HG03045 (cell line): ENCODE measurements around the gene RHOT1.
"Not testable (repeated sequence)": the region's sequence is repeated elsewhere in the genome, so short reads cannot be mapped to it uniquely, and the experiment has no call there.

Experiments used
- ATAC-seq: cut with Tn5 transposase; IDR thresholded peaks from one replicate; pipeline ENCODE4 v1.9.1; 2021; ENCODE audit warnings: mild to moderate bottlenecking, moderate library complexity; ENCODE audit not compliant: unreplicated experiment

The RHOT1 gene

GRCh38 chr17:32142038-32142856, at the start of gene RHOT1:
TSS of gene RHOT1 (plus strand) at chr17:32142502. CDS start at chr17:32142693, 191 bp downstream.
- ATAC-seq, result peak; percentile 79

DNA sequence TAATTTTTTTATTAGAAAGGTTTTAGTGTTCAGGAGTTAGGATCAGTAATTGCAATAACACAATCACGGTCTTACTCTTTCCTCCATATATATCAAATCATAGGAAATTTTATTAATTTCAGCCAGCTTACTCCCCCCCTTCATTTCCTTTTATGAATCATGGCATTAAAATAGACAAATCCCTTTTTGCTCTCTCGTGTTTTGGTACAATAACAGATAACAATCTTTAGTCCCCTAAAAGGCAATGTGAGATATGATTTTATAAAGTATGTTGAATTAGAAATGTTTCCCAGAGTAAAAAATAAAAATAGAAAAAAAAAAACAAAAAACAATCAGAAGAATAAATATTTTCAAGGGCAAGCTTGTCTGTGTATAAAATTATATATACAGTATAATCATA, 42.6 kb upstream of the RHOT1 start:
- no peak for ATAC-seq

DNA sequence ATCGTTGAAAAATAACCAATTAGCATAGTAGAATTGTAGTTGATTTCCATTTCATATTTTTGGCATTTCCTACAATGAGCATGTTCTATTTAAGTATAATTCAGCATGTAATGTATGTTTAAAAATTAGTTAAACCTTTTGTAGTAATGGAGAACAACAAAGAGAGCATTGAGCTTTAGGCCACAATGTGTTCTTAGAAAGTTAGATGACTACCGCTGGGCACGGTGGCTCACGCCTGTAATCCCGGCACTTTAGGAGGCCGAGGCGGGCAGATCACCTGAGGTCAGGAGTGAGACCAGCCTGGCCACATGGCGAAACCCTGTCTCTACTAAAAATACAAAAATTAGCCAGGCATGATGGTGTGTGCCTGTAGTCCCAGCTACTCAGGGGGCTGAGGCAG, 42.0 kb upstream of the RHOT1 start:
- ATAC-seq, result not testable (repeated sequence)

GRCh38 chr17:32100971-32101631, 41.2 kb upstream of the RHOT1 start:
- no peak for ATAC-seq

DNA sequence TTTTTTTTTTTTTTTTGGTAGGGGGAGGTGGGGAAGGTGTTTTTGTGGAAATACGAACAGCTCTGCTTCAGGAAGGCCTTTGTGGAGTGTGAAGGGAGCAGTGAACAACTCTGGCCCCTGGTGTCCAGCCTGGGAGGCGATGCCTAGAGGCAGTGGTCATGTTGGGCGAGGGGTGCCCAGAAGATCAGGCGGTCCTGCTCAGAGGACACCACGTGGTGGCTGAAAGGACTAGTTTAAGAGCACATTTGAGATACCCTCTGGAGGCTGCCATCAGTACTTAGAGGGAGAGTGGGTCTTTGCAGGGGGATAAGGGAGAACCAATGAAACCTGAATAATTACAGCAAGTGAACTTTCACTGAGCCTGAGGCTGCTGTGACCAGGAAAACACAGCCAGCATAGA, 40.1 kb upstream of the RHOT1 start:
- ATAC-seq, result no peak

DNA sequence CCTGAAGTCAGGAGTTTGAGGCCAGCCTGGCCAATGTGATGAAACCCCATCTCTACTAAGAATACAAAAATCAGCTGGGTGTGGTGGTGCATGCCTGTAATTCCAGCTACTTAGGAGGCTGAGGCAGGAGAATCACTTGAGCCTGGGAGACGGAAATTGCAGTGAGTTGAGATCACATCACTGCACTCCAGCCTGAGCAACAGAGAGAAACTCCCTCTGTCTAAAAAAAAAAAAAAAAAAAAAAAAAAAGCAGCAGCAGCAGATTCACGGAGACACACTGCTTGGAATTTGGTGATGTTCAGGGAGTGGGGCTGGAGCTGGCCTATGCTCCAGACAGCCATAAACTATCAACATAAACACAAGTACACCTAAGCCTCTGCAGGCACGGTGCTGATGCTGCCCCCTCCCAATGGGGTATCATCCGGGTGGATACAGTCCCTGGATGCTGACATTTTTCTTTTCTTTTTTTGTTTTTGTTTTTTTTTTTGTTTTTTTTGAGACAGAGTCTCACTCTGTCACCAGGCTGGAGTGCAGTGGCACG, 39.6 kb upstream of the RHOT1 start:
- ATAC-seq, result no peak

GRCh38 chr17:32103476-32104113, 38.7 kb upstream of the RHOT1 start:
- ATAC-seq, result no peak

- ATAC-seq, result no peak
Measured at GRCh38 chr17:32104158-32104557, 38.1 kb upstream of the RHOT1 start.

DNA sequence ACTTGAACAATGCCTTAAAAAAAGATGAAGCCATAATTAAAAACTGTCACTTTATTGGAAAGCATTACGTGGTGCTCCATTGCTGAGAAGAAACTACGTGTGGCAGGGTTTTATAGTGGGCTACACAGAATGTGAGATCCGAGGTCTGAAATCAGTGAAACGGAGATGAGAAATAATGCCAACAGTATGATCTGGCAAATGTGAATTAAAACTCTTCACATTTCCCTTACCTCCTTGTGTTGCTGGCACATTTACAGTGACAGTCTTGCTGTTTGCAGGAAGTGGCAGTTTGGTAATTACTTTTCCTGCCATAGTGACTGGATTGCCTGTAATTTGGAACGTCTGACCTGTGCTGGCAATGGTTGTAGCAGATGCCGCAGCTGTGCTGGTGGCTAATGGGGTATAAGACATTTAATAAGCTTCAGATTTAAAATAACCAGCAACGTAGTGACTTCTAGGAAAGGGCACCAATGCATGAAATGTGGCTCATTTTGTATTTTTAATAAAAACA, 35.8 kb upstream of the RHOT1 start:
- not testable (repeated sequence) for ATAC-seq

GRCh38 chr17:32107194-32107593, 35.1 kb upstream of the RHOT1 start:
- not testable (repeated sequence) for ATAC-seq

DNA sequence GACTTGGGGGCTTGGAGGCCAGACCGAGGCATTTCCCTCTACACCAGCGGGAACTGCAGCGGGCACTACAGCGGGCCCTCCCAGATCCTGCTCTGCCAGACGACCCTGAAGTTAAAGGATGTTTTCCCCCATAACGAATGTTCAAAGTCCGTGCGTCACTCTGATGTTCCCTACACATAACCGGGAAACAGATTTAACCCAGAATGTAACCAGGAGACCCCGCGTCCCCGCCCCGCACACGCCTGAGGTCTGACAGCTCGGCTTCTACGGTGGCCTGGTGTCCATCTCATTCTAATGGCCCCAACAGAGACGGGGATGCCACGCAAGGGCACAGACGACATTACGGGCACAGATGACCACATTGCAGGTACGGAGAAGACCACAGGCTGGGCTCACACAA, 31.7 kb upstream of the RHOT1 start:
- no peak for ATAC-seq

DNA sequence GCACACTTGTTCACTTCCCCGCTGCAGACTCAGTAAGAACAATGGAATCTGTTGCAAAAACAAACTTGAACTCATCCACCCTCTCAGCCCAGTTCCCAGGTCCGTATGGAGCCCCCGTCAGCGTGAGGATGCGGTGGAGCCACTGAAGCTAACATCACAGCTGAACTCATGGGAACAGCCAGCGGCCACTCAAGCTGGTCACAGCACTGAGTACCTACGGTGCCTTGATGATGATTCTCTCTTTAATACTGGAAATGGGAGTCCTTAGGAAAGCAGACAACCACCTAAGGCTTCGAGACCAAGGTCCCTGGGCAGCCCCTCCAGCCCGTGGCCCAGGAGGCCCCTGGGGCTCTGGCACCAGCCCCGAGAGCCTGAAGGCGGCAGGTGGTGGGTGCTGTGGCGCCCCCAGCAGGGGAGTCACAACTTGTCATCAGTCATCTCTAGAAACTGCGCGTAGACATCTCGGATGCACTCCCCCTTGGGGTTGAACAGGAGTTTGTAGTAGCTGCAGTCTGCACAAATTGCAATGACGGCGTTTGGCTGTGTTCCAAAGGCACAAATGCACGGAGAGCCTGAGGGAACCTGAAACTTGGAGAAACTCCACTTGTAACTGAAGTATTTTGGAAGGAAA, 31.0 kb upstream of the RHOT1 start:
- ATAC-seq, result no peak

DNA sequence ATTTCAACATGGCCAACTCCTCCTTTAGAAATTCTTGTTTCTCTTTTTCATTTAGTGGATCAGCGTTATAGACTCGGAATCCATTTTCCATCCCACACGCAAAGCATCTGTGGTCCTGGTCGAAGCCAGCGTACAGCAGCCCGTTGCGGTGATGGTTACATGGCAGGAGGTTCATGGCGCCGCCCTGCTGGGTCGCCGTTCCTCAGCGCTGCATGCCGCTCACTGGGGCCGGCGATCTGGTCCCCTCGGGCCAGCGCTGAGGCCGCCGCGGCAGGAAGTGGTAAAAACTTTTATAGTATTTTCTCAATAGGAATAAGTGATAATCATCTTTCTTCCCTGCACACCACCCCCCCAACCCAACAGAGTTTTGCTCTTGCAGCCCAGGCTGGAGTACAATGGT, 29.9 kb upstream of the RHOT1 start:
- no peak for ATAC-seq

DNA sequence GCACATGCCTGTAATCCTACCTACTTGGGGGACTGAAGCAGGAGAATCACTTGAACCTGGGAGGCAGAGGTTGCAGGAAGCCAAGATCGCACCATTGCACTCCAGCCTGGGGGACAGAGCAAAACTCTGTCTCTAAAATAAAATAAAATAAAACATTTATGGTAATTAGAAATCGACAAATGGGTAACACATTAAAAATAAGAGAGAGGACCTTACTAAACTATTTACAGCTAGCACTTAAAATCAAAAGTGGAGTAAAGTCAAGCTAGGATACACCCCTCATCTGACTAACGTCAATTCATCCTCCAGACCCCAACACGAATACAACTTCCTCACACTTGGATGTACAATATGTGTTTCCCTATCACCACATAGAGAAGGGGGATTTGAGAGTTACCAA, 27.8 kb upstream of the RHOT1 start:
- no peak for ATAC-seq

GRCh38 chr17:32115546-32115945, 26.8 kb upstream of the RHOT1 start:
- ATAC-seq, result not testable (repeated sequence)

GRCh38 chr17:32116937-32117336, 25.4 kb upstream of the RHOT1 start:
- ATAC-seq, result no peak

GRCh38 chr17:32117399-32117798, 24.9 kb upstream of the RHOT1 start:
- ATAC-seq, result no peak

GRCh38 chr17:32118088-32118487, 24.2 kb upstream of the RHOT1 start:
- not testable (repeated sequence) for ATAC-seq

DNA sequence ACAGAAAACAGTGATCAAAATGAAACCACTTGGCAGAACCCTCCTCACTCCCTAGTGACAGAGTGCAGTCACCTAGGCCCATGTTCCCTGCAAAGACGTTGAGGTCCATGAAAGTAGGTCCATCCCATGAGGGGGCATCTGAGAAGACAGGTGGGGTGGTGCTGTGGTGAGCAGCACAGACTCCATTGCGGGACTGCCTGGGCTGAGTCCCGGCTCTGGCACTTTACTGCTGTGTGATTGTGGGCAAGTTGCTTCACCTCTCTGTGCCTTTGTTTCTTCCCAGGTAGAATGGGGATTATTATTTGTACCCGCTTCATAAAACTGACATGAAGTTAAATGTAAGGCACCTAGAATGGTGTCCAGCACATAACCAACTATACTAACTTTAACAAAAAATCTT, 23.5 kb upstream of the RHOT1 start:
- ATAC-seq, result no peak

DNA sequence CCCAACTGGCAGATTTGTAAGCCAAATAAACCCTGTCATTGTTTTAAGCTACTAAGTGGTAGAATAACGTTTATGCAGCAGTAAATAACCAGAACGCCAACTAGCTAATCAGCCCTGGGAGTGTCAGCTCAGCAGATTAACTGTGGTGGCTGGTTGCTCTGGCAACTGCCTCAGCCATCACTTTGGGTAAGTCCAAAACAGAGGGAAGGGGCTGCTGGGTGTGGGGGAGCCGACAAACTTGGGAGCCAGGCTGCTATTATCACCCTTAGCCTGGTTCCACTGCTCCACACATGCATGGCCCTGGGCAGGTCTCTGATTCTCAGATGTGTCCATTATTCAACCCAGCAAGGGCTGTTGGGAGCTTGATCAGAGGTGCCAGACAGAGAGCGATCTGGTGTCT, 22.2 kb upstream of the RHOT1 start:
- no peak for ATAC-seq

DNA sequence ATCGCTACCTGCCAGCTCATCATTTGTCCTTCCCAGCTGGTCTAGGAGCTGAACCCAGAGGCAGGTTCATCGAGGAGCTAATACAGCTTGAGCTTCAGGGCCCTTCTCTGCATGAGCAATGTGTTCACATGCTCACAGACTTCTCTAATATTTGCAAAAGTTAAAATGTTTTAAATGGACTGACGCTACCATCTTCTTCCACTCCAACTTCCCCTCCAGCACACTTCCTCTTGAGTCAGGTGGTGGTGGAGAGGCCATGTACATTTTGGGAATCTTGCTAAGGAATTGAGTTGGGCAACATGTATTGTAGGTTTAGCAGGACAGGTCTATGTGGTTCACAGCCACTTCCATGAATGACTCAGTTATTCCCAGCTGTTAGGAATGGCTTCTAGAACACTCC, 21.6 kb upstream of the RHOT1 start:
- ATAC-seq, result no peak
